Measurements from ENCODE around the gene HS6ST3.

The HS6ST3 gene

DNA sequence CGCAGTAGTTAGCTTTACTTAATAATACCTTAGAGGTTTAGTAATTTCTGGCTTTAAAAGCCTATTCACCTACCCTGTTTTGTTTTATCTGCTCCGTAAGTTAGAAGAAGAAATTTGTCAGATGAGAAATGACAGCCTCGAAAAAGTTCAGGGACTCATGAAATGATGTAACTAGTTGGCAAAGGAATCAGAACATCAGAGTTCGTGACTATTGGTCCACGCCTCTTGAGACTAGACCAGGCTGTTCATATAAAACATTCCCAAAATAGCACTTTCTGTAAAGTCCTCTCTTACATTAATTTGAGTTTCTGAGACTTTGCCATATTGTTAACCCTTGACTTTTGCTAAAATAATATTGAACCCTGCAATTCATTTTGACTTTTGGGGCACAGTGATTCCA lies 92.0 kb downstream of the HS6ST3 start:
- Histone ChIP-seq H3K36me3 (no peaks in the 10 kb centered on the region), H3K27me3 (ENCODE audit: insufficient read depth, low read depth, severe bottlenecking) (peaks cover 79% of the 10 kb centered on the region), H3K4me3 (ENCODE audit: low read depth, low read length) (no peak overlapping the region), H3K9me3 (ENCODE audit: severe bottlenecking) (no peaks in the 10 kb centered on the region), H3K27ac (no peak overlapping the region)
- TF ChIP-seq, protein P1, sequence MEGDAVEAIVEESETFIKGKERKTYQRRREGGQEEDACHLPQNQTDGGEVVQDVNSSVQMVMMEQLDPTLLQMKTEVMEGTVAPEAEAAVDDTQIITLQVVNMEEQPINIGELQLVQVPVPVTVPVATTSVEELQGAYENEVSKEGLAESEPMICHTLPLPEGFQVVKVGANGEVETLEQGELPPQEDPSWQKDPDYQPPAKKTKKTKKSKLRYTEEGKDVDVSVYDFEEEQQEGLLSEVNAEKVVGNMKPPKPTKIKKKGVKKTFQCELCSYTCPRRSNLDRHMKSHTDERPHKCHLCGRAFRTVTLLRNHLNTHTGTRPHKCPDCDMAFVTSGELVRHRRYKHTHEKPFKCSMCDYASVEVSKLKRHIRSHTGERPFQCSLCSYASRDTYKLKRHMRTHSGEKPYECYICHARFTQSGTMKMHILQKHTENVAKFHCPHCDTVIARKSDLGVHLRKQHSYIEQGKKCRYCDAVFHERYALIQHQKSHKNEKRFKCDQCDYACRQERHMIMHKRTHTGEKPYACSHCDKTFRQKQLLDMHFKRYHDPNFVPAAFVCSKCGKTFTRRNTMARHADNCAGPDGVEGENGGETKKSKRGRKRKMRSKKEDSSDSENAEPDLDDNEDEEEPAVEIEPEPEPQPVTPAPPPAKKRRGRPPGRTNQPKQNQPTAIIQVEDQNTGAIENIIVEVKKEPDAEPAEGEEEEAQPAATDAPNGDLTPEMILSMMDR (IDR thresholded peaks at IDR 0.05; ENCODE audit: low read depth, low read length): no peak
- no peak for DNase-seq

DNA sequence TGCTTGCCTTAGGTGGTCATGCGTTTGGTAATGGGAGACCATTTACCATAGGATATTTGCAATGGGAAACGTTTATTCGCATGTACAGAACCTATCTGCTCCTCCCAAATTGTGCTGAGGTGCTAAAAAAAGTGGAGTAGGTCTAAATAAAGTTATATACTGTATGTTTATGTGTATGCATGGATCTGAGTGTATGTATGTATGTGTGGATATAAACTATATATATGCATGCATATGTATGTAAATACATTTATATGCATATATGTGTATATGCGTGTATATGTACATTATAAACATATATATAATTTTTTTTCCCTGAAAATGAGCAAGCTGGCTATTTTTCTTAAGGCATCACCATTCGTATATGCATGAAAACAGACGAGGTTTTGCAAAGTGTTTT lies 95.9 kb downstream of the HS6ST3 start:
- DNase-seq: no peak
- no peak overlapping the region for H3K27ac ChIP-seq
- no peak overlapping the region for H3K4me3 ChIP-seq (ENCODE audit: low read depth, low read length)
- H3K9me3 ChIP-seq (ENCODE audit: severe bottlenecking): no peaks in the 10 kb centered on the region
- H3K36me3 ChIP-seq: no peaks in the 10 kb centered on the region
- H3K27me3 ChIP-seq (ENCODE audit: insufficient read depth, low read depth, severe bottlenecking): peaks cover 77% of the 10 kb centered on the region
- TF ChIP-seq, protein P1 (IDR thresholded peaks at IDR 0.05; ENCODE audit: low read depth, low read length): no peak

DNA sequence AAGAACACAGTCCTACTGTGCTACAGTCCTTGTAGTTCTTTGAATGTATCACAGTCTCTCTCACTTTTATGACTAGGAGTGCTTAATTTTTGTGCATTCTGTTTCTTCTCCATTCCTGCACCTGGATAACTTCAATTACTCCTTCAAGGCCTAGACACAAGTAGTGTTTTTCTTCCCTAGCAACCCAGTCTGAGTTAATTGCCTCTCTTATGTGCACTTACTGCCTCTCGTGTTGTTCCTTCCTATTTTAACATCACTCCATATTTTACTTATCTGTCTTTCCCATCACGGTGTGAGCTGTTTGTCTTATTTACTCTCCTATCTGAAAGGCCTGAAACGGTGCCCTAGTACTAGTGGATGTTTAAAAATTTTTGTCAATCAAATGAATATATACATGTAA lies 101.5 kb downstream of the HS6ST3 start:
- Histone ChIP-seq H3K27ac (no peak overlapping the region), H3K9me3 (ENCODE audit: severe bottlenecking) (peaks cover 3% of the 10 kb centered on the region), H3K36me3 (no peaks in the 10 kb centered on the region), H3K27me3 (ENCODE audit: insufficient read depth, low read depth, severe bottlenecking) (peaks cover 63% of the 10 kb centered on the region), H3K4me3 (ENCODE audit: low read depth, low read length) (no peak overlapping the region)
- no peak for DNase-seq
- TF ChIP-seq, protein P1 (IDR thresholded peaks at IDR 0.05; ENCODE audit: low read depth, low read length): no peak

DNA sequence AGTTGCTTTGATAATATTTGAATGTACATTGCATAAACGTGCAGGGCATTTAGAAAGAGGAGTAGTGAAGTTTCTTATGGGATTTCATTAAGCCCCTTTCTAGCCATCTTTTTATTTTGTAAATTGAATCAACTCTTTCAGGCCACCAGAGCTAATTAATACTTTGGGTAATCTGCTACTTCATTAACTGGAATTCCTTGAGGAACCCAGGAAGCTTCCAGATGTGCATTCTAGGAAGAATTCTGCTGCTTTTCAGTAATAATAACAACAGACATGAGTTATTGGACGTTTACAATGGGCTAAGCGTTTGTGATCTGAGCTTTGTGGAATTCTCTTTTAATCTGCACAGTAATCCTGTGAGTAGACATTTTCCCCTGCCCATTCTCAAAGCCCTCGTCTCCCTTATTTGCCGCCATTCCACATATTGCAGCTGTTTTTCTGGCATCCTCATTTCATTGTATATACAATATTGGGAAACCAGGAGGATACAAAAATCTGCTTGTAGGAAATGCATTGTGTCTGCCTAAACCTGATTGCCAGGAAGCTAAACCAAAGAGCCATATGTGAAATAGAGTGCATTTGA lies 103.9 kb downstream of the HS6ST3 start:
- Histone ChIP-seq H3K27ac (no peak overlapping the region), H3K27me3 (ENCODE audit: insufficient read depth, low read depth, severe bottlenecking) (peaks cover 58% of the 10 kb centered on the region), H3K4me3 (ENCODE audit: low read depth, low read length) (no peak overlapping the region), H3K9me3 (ENCODE audit: severe bottlenecking) (peaks cover 17% of the 10 kb centered on the region), H3K36me3 (no peaks in the 10 kb centered on the region)
- TF ChIP-seq, protein P1 (IDR thresholded peaks at IDR 0.05; ENCODE audit: low read depth, low read length): no peak
- DNase-seq: no peak

DNA sequence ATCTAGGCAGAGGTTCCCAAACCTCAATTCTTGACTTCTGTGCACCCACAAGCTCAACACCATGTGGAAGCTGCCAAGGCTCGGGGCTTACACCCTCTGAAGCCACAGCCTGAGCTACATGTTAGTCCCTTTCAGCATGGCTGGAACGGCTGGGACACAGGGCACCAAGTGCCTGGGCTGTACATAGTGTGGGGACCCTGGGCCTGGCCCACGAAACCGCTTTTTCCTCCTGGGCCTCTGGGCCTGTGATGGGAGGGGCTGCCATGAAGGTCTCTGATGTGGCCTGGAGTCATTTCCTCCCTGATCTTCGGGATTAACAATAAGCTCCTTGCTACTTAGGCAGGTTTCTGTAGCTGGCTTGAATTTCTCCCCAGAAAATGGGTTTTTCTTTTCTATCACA lies 108.1 kb downstream of the HS6ST3 start:
- no peak overlapping the region for H3K4me3 ChIP-seq (ENCODE audit: low read depth, low read length)
- H3K27me3 ChIP-seq (ENCODE audit: insufficient read depth, low read depth, severe bottlenecking): peaks cover 54% of the 10 kb centered on the region
- no peak overlapping the region for H3K27ac ChIP-seq
- no peaks in the 10 kb centered on the region for H3K36me3 ChIP-seq
- TF ChIP-seq, protein P1 (IDR thresholded peaks at IDR 0.05; ENCODE audit: low read depth, low read length): no peak
- H3K9me3 ChIP-seq (ENCODE audit: severe bottlenecking): peaks cover 14% of the 10 kb centered on the region
- no peak for DNase-seq

DNA sequence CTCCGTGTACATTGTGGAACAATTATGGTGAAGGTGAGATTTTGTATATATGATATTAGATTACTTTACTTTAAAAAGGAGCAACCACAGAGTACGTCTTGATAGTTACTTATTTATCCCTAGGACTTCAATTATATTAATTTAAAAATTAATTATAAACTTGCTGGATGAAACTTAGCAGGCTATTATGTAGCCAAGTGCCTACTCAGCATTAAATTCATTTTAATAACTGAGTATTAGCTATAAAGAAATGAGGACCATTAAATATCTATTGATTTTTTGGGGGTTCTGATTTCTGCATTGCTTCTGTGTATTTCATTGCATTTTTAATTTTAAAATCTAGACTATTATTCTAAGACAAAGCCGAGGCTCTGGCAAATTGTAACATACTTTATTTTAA lies 109.4 kb downstream of the HS6ST3 start:
- no peak overlapping the region for H3K4me3 ChIP-seq (ENCODE audit: low read depth, low read length)

More for the DNA sequence above, 109.4 kb downstream of the HS6ST3 start:
- H3K27me3 ChIP-seq (ENCODE audit: insufficient read depth, low read depth, severe bottlenecking): peaks cover 59% of the 10 kb centered on the region
- DNase-seq: no peak
- H3K36me3 ChIP-seq: no peaks in the 10 kb centered on the region
- H3K9me3 ChIP-seq (ENCODE audit: severe bottlenecking): peaks cover 14% of the 10 kb centered on the region
- no peak overlapping the region for H3K27ac ChIP-seq
- TF ChIP-seq, protein P1 (IDR thresholded peaks at IDR 0.05; ENCODE audit: low read depth, low read length): no peak

Measured in WERI-Rb-1 (cell line).